Measurements from ENCODE around the gene ABTB2. TPM values are rescaled to one million over a fixed set of nuclear protein-coding genes. Genes with fewer than 3 reads are reported as not detected.
"Not testable (repeated sequence)": the region's sequence is repeated elsewhere in the genome, so short reads cannot be mapped to it uniquely, and the experiment has no call there.

Gene ABTB2
- polyA plus RNA-seq, 4 donors: 7.2 to 16.3 (median 7.6) TPM

GRCh38 chr11:34219279-34219678 is 138.5 kb downstream of the ABTB2 start:
- DNase-seq (ENCODE audit: low read depth in 4 of 4, low spot score in 3 of 4): no peak

- DNase-seq (ENCODE audit: low read depth in 4 of 4, low spot score in 3 of 4): not testable (repeated sequence)
These were observed 139.1 kb downstream of the ABTB2 start for GRCh38 chr11:34218756-34219155.

DNA sequence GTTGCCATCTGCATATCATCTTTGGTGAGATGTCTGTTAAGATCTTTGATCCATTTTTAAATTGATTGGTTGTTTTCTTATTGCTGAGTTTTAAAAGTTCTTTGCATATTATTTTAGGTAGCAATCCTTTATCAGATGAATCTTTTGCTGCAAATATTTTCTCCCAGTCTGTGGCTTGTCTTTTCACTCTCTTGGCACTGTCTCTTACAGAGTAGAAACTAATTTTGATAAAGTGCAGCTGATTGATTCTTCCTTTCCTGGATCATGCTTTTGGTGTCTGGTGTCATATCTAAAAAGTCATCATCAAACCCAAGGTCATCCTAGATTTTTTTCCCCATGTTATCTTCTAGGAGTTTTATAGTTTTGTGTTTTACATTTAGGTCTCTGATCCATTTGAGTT is 139.7 kb downstream of the ABTB2 start:
- no peak for DNase-seq (ENCODE audit: low read depth in 4 of 4, low spot score in 3 of 4)

GRCh38 chr11:34216706-34217105 is 141.1 kb downstream of the ABTB2 start:
- no peak for DNase-seq (ENCODE audit: low read depth in 4 of 4, low spot score in 3 of 4)

- no peak for DNase-seq (ENCODE audit: low read depth in 4 of 4, low spot score in 3 of 4)
These were observed 141.9 kb downstream of the ABTB2 start for GRCh38 chr11:34215806-34216453.

DNA sequence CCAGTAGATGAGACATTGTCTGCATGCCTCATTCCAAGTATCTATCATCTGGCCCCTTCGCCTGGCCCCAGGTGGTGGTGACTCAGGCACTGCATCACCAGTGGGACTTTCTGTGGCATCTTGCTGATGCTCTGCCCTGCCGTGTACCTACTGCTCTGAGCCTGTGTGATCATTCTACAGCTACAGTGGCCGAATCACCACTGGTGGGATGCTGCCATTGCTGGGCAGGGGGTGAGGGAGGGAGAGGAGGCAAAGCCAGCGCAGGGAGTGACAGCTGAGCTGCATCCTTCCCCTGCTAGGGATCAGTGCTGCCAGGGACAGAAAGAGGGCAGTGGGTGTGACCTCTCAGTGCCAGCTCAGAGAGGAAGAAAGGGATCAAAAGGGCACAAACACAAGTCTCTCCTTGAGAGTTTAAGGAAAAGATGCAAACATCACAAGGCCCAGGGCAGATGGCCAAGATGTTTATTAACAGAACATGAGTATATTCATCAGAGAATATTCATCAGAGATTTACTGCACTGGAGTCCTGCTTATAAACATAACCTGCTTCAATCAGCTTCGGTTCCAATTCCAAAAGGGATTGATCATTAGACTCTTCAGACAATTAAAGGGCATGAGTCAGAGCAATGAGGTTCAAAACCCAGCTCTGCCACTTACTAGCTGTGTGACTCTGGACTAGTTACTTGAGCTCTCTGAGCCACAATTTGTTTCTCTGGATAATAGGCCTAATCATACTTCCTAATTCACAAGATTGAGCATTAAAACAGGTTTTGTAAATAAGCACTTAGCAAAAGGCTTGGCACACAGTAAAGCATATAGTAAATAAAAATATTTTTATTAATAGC is 142.6 kb downstream of the ABTB2 start:
- DNase-seq (ENCODE audit: low read depth in 4 of 4, low spot score in 3 of 4): no peak

DNA sequence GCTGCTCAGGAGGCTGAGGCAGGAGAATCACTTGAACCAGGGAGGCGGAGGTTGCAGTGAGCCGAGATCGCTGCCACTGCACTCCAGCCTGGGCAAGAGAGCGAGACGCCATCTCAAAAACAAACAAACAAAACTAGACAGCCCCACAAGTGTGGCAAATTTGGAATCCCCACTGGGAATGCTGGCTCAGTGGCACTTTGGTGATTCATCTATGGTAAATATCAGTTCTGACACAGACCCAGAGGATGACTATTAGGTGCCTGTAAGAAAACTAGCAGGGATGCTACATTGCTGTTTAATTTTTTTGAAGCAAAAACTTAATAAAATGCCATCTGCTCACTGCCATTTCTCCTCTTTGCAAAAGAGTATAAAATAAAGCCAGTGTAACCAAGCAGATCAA is 144.4 kb downstream of the ABTB2 start:
- DNase-seq (ENCODE audit: low read depth in 4 of 4, low spot score in 3 of 4): no peak

GRCh38 chr11:34212566-34212965 is 145.2 kb downstream of the ABTB2 start:
- DNase-seq (ENCODE audit: low read depth in 4 of 4, low spot score in 3 of 4): no peak

DNA sequence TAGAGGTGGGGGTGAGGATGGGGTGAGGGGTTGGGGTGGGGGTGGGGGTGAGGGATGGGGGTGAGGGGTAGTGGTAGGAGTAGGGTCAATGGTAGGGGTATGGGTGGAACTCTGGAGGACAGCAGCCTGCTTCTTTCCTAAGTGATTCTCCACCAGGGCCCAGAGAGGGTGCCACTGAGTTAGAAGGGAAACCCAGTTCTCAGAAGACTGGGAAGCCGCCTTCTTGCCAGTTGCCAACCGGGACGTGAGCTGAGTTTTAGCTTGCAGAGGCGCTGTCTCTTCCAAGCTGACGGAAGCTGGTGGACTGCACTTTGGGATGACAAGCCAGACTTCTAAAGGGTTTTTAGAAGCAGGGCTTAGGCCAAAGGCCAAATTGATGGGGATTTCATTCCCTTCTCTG is 148.0 kb downstream of the ABTB2 start:
- no peak for DNase-seq (ENCODE audit: low read depth in 4 of 4, low spot score in 3 of 4)

DNA sequence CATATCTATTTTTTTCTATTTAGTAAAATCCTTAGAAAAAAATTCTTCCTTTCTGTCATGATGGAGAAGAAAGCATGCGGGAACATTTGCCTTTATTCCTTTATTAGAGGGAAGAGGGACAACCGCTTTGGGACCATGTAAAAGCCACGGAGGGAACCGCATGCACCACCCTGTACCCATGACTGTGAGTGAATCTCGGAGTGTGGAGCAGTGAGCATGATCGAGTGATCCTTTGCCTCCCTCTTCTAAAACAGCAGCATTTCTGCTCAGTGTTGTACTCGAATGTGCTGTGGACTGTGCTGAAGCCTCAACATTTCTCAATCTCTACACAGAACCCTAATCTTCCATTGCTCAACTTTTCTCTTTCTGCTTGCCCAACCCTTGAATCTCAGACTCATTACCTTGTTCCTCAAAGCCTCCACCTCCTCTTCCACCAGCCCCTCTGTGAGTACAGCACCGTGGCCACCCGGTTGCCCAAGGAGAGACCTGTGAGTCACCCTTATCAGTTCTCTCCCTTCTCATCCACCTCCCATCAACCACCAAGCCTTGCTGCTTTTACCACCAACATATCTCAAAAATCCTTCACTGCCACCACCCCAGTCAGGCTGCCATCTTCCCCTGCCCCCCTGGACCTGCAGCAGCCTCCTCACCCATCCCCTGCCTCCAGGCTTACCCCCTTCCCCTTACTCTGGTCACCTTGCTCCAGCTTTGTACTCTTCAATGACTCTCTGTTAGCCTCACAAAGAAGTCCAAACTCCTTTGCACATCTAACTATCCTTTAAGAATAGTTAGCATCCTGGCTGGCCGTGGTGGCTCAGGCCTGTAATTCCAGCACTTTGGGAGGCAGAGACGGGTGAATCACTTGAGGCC is 149.3 kb downstream of the ABTB2 start:
- no peak for DNase-seq (ENCODE audit: low read depth in 4 of 4, low spot score in 3 of 4)

DNA sequence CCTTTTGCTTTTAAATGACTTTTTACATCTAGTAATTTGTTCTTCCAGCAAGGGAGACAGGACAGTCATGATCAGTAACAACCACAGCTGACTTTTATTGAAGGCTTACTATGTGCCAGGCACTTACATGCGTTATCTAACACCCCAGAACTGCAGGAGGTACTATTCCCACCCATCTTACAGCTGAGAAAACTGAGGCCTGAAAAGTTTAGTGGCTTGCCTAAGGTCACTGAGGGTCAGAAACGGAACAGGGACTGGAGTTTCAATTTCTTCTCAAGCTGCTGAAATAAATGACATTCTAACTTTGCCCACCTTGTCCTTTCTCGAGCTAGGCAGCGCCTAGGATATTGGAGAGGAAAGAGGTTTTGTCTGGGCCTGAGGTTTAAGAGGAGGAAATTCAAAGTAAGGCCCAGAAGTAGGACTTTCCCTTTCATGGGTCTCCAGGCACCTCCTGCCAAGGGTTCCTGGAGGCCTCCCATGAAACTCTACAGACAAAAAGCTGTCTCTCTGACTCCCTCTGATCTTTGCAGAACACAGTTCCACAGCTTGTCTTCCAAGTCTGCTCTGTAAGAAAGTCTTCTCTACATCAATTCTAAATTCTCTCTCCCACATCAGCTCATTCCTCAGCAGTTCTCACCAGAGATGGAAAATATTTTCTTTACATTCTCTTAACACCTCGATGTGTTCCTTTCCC is 150.2 kb downstream of the ABTB2 start:
- DNase-seq (ENCODE audit: low read depth in 4 of 4, low spot score in 3 of 4): no peak

DNA sequence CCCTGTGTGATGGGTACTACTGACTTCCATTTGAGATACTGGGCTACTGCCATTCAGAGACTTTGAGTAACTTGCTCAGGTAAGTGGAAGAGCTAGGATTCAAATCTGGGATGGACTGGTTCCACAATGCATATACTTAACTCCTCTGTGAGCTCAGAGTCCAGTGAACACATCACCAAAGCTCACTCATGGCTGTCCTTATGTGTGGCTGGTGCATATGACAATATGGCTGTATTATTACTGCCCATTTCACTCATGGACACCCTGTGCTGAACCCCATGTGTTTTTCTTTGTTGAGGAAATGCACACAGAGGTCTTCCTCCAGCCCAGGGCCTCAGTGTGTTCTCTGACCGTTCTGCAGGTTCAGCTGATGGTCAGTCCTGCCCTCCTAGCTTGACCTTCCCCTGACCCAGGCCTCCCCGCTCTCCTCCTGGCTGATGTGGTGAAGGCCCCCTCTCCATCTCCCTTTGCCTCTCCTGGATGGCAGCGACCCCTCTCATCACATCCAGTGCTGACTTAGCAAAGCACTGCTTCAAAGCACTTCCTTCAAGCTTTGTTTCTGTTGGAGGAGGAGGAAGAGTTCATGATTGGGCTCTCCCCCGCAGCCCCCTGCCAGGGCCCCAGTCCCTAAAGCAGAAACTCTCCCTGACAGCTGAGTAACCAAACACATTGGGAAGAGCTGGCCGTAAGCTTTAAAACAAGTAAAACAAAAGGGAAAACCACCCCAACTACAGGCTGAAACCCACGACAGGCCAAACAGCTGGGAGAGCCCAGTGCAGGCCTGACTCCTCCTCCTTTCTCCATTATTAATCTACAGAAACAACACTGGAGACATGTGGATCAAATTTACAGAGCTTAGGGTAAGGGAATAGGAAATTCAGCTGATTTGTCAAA is 151.2 kb downstream of the ABTB2 start:
- no peak for DNase-seq (ENCODE audit: low read depth in 4 of 4, low spot score in 3 of 4)

DNA sequence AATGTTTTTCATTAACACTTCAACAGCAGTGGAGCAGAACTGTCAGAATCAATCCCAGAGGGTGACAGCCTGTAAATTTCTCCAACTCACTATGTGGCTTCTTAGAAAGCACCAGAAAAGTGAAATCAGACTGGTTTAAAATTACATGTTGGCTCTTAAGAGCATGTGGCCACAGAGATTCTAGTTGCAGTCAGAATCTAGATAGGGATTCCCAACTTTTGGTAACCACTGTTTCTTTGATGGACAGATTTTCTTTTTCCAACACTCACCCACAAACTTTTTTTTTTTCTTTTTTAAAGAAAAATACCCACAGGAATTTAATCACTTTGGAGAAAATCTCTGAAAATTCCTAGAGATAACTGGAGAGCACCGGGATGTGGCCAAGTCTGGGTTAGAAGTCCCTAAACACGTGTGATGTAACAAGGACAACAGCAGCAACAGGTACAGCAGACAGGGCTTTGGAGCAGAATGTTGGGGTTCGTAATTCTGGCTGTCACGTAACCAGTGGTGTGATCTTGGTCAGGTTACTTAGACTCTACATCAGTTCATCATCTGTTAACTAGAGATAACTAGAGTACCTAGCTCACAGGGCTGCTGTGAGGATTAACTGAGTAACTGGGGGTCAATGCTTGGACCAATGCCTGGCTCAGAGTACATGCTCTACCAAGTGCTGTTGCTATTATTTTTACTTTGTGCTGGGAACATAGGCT is 152.3 kb downstream of the ABTB2 start:
- no peak for DNase-seq (ENCODE audit: low read depth in 4 of 4, low spot score in 3 of 4)

DNA sequence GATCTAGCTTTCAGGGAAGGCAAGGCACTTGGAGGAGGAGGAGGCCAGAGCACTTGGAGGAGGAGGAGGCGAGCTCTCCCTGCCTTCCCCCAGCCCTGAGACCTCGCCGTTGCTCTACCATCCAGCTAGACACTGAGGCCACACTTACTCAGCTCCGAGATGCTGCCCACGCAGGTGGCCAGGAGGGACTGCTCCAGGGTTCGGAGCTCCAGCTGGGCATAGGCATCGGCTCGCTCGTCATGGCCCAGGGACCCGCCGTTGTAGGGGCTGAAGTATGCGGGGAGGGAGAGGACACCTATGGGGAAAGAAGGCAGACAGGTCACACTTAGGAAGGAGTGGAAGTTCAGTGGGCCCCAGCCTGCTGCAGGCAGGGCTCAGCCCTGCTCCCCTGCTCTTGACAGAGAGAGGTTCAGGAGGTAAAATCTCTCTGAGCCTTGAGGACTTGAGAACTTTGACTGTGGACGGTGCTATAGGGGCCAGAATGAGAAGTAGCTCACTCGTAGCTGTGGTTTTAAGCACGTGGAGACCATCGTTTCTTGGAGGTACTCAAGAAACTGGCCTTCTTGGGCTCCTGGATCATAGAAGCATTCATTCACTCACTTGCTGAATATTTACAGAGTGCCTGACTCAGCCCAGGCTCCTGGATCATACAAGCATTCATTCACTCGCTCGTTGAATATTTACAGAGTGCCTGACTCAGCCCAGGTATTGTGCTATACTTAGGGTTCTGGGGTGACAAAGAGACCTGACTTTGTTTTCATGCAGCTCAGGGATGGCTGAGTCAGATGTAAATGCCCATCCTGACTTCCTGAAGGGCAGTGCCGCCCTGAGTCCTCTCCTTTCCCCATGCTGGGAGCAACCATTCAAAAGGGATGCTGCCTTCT is 153.2 kb downstream of the ABTB2 start:
- DNase-seq (ENCODE audit: low read depth in 4 of 4, low spot score in 3 of 4): no peak

GRCh38 chr11:34203377-34203871 is 154.4 kb downstream of the ABTB2 start:
- no peak for DNase-seq (ENCODE audit: low read depth in 4 of 4, low spot score in 3 of 4)

DNA sequence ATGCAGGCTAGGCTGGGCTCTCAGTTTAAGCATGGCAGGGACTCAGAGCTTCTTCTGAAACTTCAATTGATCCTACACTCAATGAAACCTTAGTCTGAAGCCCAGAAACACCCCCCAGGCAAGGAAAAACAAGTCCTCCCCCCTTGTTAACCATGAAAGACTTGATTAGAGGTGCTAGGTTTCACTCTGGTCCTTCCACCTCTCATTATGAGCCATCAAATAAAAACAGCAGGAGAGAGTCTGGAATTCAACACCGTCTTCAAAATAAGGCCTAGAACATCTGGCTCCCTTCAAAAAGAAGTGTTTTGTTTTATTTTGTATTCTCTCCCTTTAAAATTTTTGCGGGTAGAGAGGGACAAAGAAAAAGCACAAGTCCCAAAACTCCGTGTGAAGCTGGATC is 156.7 kb downstream of the ABTB2 start:
- no peak for DNase-seq (ENCODE audit: low read depth in 4 of 4, low spot score in 3 of 4)

DNA sequence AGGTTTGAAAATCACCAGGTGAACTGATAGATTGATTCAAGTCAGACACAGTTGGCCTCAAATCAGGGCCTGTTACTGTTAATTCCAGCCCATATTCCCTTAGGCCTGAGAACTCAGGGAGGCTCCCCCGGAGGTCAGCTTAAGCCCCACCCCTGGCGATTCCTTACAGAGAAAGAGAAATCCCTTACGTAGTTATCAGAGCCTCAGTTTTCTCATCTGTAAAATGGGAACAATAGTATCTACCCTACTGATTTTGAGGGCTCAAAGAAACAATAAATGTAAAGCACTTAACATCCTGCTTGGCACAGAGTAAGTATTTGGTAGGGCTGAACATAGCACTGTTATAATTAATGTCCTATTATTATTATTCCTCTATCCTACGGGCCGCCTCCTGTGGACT is 158.3 kb downstream of the ABTB2 start:
- DNase-seq (ENCODE audit: low read depth in 4 of 4, low spot score in 3 of 4): no peak

GRCh38 chr11:34198523-34198922 is 159.3 kb downstream of the ABTB2 start:
- DNase-seq (ENCODE audit: low read depth in 4 of 4, low spot score in 3 of 4): no peak
